ENCODE data around the gene CRHR2. TPM values are rescaled to one million over a fixed set of nuclear protein-coding genes. Genes with fewer than 3 reads are reported as not detected.

The CRHR2 gene
- total RNA-seq, 1 experiment from 2014 or later = not detected

DNA sequence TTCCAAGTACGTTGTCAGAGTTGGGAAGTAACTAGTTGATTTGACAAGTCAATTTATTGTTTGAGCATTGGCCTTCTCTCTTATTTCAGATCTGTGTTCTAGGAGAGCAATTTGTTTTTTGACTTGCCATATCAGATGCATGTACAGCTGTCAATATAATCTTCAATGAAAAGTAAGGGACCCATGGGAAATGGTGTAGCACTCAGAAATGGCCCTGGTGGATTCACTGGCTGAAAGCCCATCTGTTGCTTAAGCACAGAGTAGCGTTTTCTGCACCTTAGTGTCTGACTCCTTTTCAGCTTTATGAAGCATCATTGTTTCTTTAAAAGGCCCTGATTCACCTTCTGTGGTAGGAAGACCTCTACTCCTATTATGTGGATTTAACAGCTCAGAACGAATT lies 77.4 kb downstream of the CRHR2 start:
- BruUV-seq (replicated peaks) = no TSS peak
- Mint-ChIP-seq H3K4me1 (ENCODE audit: insufficient read depth, unreplicated experiment) (peaks cover 12% of the 10 kb centered on the region), H3K27ac (ENCODE audit: low read depth, unreplicated experiment) (peak overlapping the region; percentile 21), H3K27me3 (ENCODE audit: insufficient read depth, unreplicated experiment) (no peaks in the 10 kb centered on the region), H3K9me3 (ENCODE audit: unreplicated experiment) (no peaks in the 10 kb centered on the region), H3K36me3 (ENCODE audit: insufficient read depth, unreplicated experiment) (peaks cover 99% of the 10 kb centered on the region), H3K4me3 (ENCODE audit: unreplicated experiment) (no peak overlapping the region)
- TF ChIP-seq, protein P1, sequence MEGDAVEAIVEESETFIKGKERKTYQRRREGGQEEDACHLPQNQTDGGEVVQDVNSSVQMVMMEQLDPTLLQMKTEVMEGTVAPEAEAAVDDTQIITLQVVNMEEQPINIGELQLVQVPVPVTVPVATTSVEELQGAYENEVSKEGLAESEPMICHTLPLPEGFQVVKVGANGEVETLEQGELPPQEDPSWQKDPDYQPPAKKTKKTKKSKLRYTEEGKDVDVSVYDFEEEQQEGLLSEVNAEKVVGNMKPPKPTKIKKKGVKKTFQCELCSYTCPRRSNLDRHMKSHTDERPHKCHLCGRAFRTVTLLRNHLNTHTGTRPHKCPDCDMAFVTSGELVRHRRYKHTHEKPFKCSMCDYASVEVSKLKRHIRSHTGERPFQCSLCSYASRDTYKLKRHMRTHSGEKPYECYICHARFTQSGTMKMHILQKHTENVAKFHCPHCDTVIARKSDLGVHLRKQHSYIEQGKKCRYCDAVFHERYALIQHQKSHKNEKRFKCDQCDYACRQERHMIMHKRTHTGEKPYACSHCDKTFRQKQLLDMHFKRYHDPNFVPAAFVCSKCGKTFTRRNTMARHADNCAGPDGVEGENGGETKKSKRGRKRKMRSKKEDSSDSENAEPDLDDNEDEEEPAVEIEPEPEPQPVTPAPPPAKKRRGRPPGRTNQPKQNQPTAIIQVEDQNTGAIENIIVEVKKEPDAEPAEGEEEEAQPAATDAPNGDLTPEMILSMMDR (IDR thresholded peaks at IDR 0.05; ENCODE audit: unreplicated experiment) = no peak
- no peak for DNase-seq (ENCODE audit: unreplicated experiment)
- ChIA-PET POLR2A (interaction anchor here (0.7 to 2.9 kb wide), 4 partner anchors 8 to 143 kb away, joined by 3 to 11 read pairs (median 8); no protein-coding TSS in a partner anchor), CTCF (interaction anchor here (2.2 to 3.5 kb wide), 2 partner anchors 41 to 136 kb away, joined by 6 to 11 read pairs; no protein-coding TSS in a partner anchor)
- intact Hi-C loops (cut with micrococcal nuclease) = no loop called here

Other genes starting within 250 kb of the CRHR2 start
- gene NOD1, start 203.7 kb downstream of the CRHR2 start, total RNA-seq (2022) = 3.8 and 4.8 TPM in 2 replicates
- 48.3 and 64.8 TPM in 2 replicates for gene GGCT, start 177.6 kb downstream of the CRHR2 start, total RNA-seq (2022)
- 325 and 386 TPM in 2 replicates for gene GARS1, start 87.6 kb downstream of the CRHR2 start, total RNA-seq (2022)
- not detected in 2 replicates for gene INMT, start 69.7 kb upstream of the CRHR2 start, total RNA-seq (2022)
- gene MINDY4, start 89.0 kb upstream of the CRHR2 start, total RNA-seq (2022) = 9.2 and 12.4 TPM in 2 replicates
- gene AQP1, start 229.4 kb upstream of the CRHR2 start, total RNA-seq (2022) = 0.71 TPM in 1 of 2 replicates, not detected in the other

All from MCF 10A (cell line).